Fibroblast of the conjunctiva (primary cell): ENCODE measurements around the gene COL20A1.
"Not testable (repeated sequence)": the region's sequence is repeated elsewhere in the genome, so short reads cannot be mapped to it uniquely, and the experiment has no call there.

Experiments
- DNase-seq: peaks from one replicate; pipeline ENCODE4 v3.0.0-alpha.2; 2010; ENCODE audit warnings: low read depth

The COL20A1 gene

DNA sequence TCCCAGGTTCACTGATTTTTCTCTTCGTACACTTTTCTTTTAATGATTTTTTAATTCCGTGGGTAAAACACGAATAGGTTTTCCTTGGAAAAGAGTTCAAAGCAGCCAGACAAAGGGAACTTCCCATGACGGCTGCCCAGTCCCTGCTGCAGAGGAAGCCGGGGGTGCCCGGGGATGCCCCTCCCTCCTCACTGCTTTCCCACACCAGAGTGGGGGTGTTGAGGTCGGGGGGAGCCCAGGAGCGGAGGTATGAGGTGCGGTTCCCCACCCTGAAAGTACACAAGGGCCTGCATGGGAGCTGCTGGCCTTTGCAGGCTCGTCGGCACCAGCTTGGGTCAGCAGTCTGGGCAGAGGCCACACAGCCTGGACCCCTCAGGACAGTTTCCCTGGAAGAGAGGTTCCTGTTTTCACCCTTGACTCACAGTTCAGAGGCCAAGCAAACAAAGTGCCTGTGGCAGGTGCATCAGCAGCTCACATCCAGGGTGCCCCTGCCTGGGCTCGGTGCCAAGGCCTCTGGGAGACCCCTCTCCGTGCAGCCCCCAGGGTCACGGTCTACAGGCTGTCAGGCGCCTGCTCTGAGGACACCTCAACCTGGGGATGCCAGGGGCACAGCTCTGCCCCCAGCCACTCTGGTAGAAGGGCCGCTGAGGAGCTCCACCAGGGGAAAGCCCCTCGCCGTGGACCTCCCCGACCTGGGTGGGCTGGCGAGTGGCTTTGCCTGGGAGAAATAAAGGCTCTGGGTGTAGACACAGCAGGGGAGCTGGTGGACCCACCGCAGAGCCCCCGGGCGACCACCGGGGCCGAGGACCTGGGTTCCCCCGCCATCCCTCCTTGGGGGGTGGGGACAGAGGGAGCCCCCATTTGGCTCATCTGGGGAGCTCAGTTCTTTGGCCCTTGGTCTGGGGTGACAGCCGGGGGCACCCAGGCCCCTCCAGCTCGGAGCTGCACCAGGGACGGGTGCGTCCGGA lies 83.6 kb downstream of the COL20A1 start:
- no peak for DNase-seq

DNA sequence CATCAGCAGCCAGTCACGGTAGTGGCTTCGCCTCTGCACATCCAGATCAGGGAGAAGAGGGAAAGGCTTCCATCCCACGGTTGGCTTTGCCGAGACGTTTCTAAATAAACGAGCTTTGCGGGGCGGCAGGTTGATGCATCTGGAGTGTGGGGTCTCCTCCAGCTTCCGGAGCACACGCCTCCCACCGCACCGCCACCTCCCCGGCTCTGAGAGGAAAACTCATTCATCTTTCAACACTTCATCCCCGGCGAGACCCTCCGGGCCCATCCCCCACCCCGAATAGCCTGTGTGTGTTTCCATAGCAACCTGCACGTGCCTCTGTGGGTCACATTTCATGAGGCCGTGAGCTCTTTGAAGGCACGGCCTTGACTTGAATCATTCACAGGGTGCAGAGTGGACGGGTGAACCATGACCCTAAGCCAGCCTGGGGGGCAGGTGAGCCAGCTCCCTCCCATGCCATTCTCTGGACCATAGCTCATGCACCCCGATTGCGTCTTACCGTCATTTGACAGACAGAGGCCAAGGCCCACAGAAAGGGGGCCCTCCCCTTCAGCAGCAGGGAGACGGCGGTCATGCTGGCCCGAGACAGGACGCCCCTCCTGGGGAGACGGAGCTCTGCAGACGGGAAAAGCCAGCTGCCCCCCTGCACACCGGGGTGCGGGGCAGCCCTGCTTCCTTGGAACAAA lies 84.4 kb downstream of the COL20A1 start:
- no peak for DNase-seq

- DNase-seq: no peak
These were observed 85.0 kb downstream of the COL20A1 start for GRCh38 chr20:63377951-63378381.

- no peak for DNase-seq
These were observed 85.6 kb downstream of the COL20A1 start for GRCh38 chr20:63378626-63379025.

- DNase-seq: no peak
These were observed 86.3 kb downstream of the COL20A1 start for GRCh38 chr20:63379296-63379695.

- DNase-seq: not testable (repeated sequence)
These were observed 86.9 kb downstream of the COL20A1 start for GRCh38 chr20:63379872-63380271.

DNA sequence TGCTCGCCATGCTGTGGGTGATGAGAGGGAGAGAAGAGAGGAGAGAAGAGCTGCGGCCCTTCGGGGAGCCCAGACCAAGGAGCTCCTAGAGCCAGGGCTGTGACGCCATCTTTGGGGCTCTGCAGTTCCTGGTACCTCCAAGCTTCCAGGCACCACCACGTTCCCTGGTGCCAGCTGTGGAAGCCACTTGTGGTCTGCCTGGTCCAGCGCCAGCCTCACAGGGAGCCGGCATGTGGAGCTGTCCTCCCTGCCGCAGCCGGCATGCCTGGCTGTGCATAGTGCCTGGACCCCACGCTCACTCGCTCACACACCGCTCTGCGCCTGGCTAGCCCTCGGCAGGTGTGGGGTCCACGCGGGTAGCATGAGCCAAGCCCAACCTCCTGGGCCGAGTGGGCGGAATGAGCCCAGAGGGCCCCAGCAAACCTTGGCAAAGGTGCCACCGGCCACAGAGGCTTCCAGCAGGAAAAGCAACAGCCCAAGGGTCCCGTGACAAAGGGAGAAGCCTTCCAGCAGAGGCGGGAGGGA lies 87.4 kb downstream of the COL20A1 start:
- no peak for DNase-seq

DNA sequence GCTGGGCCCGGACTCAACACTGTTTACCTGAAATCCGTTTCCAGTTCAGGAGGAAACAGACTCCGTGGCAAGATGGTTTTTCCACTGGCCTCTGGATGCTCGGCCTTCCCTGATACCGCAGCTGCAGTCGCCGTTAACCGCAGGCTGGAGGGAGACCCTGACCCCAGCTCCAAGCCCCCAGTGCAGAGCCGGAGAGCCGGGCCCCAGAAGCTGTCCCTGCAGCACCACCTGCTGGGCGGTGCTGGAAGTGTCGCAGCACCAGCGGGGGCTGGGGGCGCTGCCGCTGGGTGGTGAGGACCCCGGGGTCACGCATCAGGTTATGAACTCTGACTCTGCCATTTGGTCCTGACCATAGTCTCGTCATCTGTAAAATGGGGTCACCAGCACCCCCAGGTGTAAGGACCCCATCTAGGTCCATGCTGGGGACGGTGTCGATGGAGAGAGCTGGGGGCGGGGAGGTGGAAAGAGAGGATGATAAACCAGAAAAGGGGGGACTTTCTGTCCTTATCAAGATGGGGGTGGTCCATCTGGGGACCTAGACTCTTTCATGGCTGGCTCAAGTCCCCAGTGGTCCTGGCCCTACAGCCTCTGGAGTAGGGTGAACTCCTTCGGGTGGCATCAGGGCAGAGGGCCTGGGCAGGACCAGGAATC lies 88.9 kb downstream of the COL20A1 start:
- no peak for DNase-seq

DNA sequence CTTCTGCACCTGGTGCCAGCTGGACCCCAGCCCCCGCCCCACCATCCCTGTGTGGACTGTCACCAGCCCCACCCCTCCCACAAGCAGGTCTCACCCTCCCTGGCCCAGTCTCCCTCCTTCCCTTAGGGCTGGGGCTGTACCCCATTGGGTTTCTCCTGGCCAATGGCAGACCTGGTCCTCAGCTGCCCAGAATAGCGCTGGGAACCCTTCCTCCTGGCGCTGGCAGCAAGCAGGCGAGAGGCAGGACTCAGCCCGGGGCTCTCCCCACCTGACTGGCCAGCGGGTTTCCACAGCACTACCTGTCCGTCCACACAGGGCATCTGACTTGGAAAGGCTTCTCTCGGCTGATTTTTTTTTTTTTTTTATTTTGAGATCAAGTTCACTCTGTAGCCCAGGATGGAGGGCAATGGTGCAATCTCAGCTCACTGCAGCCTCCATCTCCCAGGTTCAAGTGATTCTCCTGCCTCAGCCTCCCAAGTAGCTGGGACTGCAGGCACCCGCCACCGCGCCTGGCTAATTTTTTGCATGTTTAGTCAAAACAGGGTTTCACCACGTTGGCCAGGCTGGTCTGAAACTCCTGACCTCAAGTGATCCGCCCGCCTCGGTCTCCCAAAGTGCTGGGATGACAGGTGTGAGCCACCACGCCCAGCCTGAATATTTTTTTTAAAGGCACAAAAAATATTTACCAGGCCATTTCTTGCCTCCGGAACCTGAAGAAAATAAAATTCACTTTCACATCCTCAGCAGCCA lies 89.7 kb downstream of the COL20A1 start:
- DNase-seq: no peak

- DNase-seq: no peak
These were observed 90.6 kb downstream of the COL20A1 start for GRCh38 chr20:63383556-63383955.

- no peak for DNase-seq
These were observed 91.3 kb downstream of the COL20A1 start for GRCh38 chr20:63384336-63384735.
